NCI-H1930 (cell line): ENCODE measurements around the gene LRRN4CL.
"Not testable (repeated sequence)": the region's sequence is repeated elsewhere in the genome, so short reads cannot be mapped to it uniquely, and the experiment has no call there.

Experiments
- DNase-seq, 2 experiments: peaks; one replicate each; lab custom pipeline; 2025; lab: John Stamatoyannopoulos, UW

Gene LRRN4CL

GRCh38 chr11:62676698-62677097, 12.6 kb downstream of the LRRN4CL start:
- no peak for DNase-seq

- not testable (repeated sequence) for DNase-seq
These were observed 13.9 kb downstream of the LRRN4CL start for GRCh38 chr11:62675415-62675814.

DNA sequence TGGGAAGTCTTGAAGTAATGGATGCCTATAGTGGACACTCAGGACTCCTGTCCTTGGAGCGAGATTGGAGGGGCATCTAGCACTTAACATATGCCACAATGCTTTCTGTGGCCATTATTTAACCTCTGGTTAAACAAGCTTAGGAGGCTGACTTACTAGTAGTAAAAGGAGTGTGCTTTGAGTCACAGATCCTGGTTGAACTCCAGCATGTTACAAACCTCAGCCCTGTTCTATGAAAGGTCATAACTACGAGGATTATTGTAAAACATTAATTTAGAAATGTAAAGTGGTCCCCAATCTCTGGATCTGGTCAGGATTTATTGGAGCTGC, 16.2 kb downstream of the LRRN4CL start:
- no peak for DNase-seq

- DNase-seq = peak; percentile 81 to 85
These were observed 17.5 kb downstream of the LRRN4CL start, which contains the start of the genes LBHD1 and UQCC3 for GRCh38 chr11:62671608-62672389. LBHD1 (minus strand) TSS chr11:62672267; CDS start chr11:62670031, 2,236 bp downstream. UQCC3 (plus strand) TSS chr11:62671673; CDS start chr11:62671746, 73 bp downstream.

GRCh38 chr11:62671236-62671607, 18.1 kb downstream of the LRRN4CL start:
- DNase-seq = no peak

- no peak for DNase-seq
These were observed 19.7 kb downstream of the LRRN4CL start for GRCh38 chr11:62669420-62670161.

GRCh38 chr11:62667460-62667859, 21.9 kb downstream of the LRRN4CL start:
- DNase-seq = no peak

- DNase-seq = no peak
These were observed 22.9 kb downstream of the LRRN4CL start for GRCh38 chr11:62666259-62666926.

- DNase-seq = no peak
These were observed 23.6 kb downstream of the LRRN4CL start for GRCh38 chr11:62665599-62666258.

DNA sequence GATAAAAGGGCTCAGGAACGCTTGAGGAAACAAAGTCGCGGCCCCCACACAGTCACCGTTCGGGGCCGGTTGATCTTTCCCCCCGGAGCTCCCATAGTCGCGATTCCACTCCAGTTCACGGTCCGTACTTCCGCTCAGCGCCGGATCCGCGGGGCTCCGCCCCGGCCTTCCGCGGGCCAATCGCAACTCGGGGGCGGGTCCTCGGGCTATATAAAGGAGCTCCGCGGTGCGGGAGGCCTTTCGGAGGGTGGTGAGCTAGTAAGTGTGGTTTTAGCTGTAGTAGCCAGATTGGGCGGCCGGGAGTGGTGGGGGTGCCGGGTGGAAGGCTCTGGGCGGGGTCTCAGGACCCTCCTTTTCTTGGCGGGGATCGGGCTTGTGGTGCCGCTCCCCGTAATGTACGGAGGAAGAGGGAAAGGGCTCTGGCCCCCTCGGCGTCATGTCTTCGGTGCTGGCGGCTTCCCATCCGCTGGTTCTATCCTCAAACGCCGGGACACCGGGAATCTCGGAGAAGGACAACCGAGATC, 24.2 kb downstream of the LRRN4CL start, which contains the start of the genes C11orf98 and CSKMT:
Gene C11orf98 (minus strand): TSS at position 136 of the 524 bp plus-strand sequence. CDS start 41 bp downstream, at position 95.
Gene CSKMT (plus strand): TSS at position 238 of the 524 bp plus-strand sequence. CDS start 568 bp downstream, outside the sequence.
- peak; percentile 81 to 92 for DNase-seq

DNA sequence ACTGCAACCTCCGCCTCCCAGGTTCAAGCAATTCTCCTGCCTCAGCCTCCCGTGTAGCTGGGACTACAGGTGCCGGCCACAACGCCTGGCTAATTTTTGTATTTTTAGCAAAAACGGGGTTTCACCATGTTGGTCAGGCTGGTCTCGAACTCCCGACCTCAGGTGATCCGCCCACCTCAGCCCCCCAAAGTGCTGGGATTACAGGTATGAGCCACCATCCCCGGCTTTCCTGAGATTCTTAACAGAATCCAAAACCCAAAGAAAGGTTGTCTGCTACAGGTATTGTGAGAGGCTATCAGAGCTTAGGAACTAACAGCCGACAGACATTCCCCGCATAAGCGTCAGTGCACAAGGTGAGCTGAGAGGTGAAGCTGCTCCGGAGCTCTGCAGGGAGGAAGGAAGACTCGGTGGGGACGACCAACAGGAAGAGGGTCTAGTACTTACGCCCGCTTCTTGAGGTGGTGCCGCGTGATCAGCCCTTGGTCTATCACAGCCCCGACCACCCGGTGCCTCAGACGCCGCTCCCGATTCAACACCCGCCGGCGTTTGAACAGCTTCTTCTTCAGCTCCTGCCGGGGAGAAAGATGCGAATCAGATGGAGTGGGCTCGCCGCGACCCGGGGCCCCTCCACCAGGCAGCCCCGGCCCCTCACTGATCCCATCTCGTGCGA, 24.8 kb downstream of the LRRN4CL start:
- peak; percentile 42 to 55 for DNase-seq

- DNase-seq = no peak
These were observed 32.4 kb downstream of the LRRN4CL start for GRCh38 chr11:62656796-62657429.

DNA sequence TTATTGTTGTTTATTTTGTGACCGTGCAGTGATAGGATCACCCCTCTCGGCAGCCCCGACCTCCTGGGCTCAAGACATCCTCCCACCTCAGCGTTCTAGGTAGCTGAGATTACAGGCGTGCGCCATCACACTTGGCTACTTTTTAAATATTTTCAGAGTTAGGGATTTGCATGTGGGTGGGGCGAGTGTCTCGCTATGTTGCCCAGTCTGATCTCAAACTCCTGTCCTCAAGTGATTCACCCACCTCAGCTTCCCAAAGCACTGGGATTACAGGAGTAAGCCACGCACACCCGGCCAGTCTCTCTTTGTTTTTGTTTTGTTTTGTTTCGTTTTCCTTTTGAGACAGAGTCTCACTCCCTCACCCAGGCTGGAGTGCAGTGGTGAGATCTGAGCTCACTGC, 35.0 kb downstream of the LRRN4CL start:
- DNase-seq = no peak

DNA sequence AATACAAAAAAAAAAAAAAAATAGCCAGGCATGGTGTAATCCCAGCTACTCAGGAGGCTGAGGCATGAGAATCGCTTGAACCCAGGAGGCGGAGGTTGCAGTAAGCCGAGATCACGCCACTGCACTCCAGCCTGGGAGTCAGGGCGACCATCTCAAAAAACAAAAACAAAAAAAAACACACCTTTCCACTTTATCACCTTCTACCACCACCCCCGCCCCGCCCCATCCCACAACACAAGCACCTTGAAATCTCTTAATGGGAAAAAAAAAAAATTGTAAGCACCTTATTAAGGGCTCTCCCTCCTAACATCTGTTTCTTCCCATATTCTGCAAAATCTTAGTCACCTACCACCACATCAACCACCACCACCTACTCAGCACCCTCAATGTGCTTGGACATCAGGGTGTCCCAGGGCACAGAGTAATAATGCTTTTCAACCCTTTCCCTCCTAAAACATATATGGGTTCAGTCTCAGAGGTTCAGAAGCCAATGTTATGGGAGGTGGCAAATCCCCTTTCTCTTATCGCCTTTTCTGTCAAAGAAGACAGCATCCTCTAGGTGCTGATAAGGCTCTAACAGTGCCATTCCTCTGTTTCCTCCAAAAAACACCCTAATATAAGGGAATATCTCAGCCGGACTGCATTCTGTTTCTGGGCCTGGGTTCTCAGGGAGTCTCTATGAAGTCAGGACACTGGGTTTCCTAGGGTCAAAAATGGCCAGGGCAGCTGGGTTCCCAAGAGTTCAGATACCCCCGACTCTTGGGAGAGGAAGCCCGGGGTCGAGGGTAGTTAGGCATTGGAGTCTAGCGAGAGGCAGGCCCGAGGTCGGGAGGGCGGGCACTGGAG, 36.9 kb downstream of the LRRN4CL start:
- DNase-seq = no peak

DNA sequence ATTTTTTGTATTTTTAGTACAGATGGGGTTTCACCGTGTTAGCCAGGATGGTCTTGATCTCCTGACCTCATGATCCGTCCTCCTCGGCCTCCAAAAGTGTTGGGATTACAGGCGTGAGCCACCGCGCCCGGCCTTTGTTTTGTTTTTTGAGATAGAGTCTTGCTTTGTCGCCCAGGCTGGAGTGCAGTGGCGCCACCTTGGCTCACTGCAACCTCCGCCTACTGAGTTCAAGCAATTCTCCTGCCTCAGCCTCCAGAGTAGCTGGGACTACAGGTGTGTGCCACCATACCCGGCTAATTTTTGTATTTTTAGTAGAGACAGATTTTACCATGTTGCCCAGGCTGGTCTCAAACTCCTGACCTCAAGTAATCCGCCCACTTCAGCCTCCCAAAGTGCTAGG, 39.0 kb downstream of the LRRN4CL start:
- DNase-seq = not testable (repeated sequence)

GRCh38 chr11:62649486-62649885, 39.8 kb downstream of the LRRN4CL start:
- DNase-seq = no peak

- no peak for DNase-seq
These were observed 40.4 kb downstream of the LRRN4CL start for GRCh38 chr11:62648967-62649364.

- no peak for DNase-seq
These were observed 41.0 kb downstream of the LRRN4CL start for GRCh38 chr11:62648185-62648966.

DNA sequence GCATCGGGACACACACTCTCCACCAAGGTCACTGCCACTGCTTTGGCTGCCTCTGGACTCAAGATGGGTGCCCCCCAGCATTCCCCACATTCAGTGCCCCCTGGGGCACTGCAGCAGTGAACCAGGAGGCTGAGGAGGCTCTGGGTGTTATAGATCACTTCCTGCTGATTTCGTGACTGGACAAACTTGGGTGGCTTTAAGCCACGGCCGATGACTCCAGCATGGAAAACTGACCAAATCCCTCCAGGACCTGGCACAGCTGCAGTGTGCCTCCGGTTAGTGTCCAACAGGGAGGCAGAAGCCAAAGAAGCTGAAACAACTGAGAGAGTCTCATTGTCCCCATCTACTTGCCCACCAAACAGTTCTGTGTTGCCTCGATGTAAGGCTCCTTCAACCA, 41.7 kb downstream of the LRRN4CL start:
- no peak for DNase-seq
